A549 (cell line): ENCODE measurements around the gene CCDC71. TPM values are rescaled to one million over a fixed set of nuclear protein-coding genes. Genes with fewer than 3 reads are reported as not detected.

ENCODE experiments used
- ATAC-seq, 2 experiments: fragments of 200-7000 bp in 1 of 2; fragments of >200 bp in 1 of 2; cut with Nextera tagmentation in 1 of 2; cut with Tn5 transposase in 1 of 2; 3 replicates each; pipeline versions ENCODE4 v1.8.0 to v1.9.1; 2018 to 2020; ENCODE audit warnings: mild to moderate bottlenecking in 1 of 2, moderate library complexity in 1 of 2
- CTCF ChIA-PET: fragments of 300-600 bp; sonication (Branson Sonifier 250); formaldehyde crosslinking; extraction: SDS; loops from one replicate; lab custom pipeline; 2021; ENCODE audit warnings: antibody characterized with exemption, inconsistent platforms; lab: Yijun Ruan, JAX
- POLR2A ChIA-PET: fragments of 350-600 bp; formaldehyde crosslinking; extraction: SDS; loops from one replicate; lab custom pipeline; 2021; ENCODE audit warnings: antibody characterized with exemption, inconsistent platforms; lab: Yijun Ruan, JAX
- DNase-seq, 2 experiments: peaks; one replicate each; pipeline versions ENCODE4 v3.0.0 to v3.0.0-alpha.2; 2011 to 2016; ENCODE audit warnings: low read depth in 1 of 2, low spot score in 1 of 2
- FAIRE-seq: peaks from 2 replicates; lab custom pipeline; 2011; peaks lifted over from hg19 to GRCh38; lab: Jason Lieb, UNC
- H3K27ac ChIP-seq, 2 experiments: fragments of >200 bp; sonication (Bioruptor Twin); formaldehyde crosslinking; 3 replicates each; pipeline ENCODE4 v1.5.1; 2016 to 2017
- H3K4me1 ChIP-seq: fragments of >200 bp; sonication (Bioruptor Twin); formaldehyde crosslinking; 3 replicates; pipeline ENCODE4 v1.6.1; 2016
- H3K4me2 ChIP-seq: fragments of >200 bp; sonication (Bioruptor Twin); formaldehyde crosslinking; 3 replicates; pipeline ENCODE4 v1.6.1; 2016
- H3K4me3 ChIP-seq: fragments of >200 bp; sonication (Bioruptor Twin); formaldehyde crosslinking; 3 replicates; pipeline ENCODE4 v1.5.1; 2016
- H3K9me3 ChIP-seq: fragments of >200 bp; sonication (Bioruptor Twin); formaldehyde crosslinking; 3 replicates; pipeline ENCODE4 v1.6.1; 2016
- BCL3 ChIP-seq: fragments of >200 bp; sonication (Bioruptor Twin); formaldehyde crosslinking; IDR thresholded peaks from 3 replicates; pipeline ENCODE4 v1.6.1; 2016
- CBX8 ChIP-seq: fragments of 200-600 bp; sonication (generic); IDR thresholded peaks from 2 replicates; pipeline ENCODE4 v1.6.1; 2016
- CEBPB ChIP-seq, 2 experiments: fragments of >200 bp in 1 of 2; sonication (Bioruptor Twin) in 1 of 2; formaldehyde crosslinking in 1 of 2; IDR thresholded peaks; 2 replicates each; pipeline ENCODE4 v1.6.1; 2012 to 2016
- CHD2 ChIP-seq: fragments of 150-350 bp; IDR thresholded peaks from 2 replicates; pipeline ENCODE4 v1.6.1; 2014; ENCODE audit warnings: low read length; ENCODE audit not compliant: partially characterized antibody
- E2F6 ChIP-seq: IDR thresholded peaks from 2 replicates; pipeline ENCODE4 v1.6.1; 2012; ENCODE audit warnings: low read depth, borderline replicate concordance
- EHMT2 ChIP-seq: fragments of 200-600 bp; sonication (generic); IDR thresholded peaks from 2 replicates; pipeline ENCODE4 v1.6.1; 2016; ENCODE audit warnings: antibody characterized with exemption, low read depth, mild to moderate bottlenecking, moderate library complexity
- ESRRA ChIP-seq: fragments of 150-350 bp; IDR thresholded peaks from 2 replicates; pipeline ENCODE4 v1.6.1; 2014; ENCODE audit warnings: mild to moderate bottlenecking, low read length, borderline replicate concordance
- FOSB ChIP-seq: fragments of 250-450 bp; sonication (Bioruptor Pico); IDR thresholded peaks from 2 replicates; pipeline ENCODE4 v1.5.0; 2020; ENCODE audit warnings: mild to moderate bottlenecking, moderate library complexity
- FOSL2 ChIP-seq, 2 experiments: fragments of 450-650 bp in 1 of 2; fragments of >200 bp in 1 of 2; sonication (Bioruptor Twin) in 1 of 2; formaldehyde crosslinking; IDR thresholded peaks; 2 replicates each; pipeline versions ENCODE4 v1.5.0 to v1.6.1; 2016 to 2020; ENCODE audit warnings: mild to moderate bottlenecking in 1 of 2, moderate library complexity in 1 of 2
- FOXS1 ChIP-seq: fragments of 250-450 bp; sonication (Bioruptor Pico); IDR thresholded peaks from 2 replicates; pipeline ENCODE4 v1.5.0; 2020; ENCODE audit warnings: mild to moderate bottlenecking, moderate library complexity
- HES2 ChIP-seq: fragments of >200 bp; sonication (Bioruptor Twin); formaldehyde crosslinking; IDR thresholded peaks from 2 replicates; pipeline ENCODE4 v1.6.1; 2016
- HOXB13 ChIP-seq: fragments of 250-450 bp; sonication (Bioruptor Pico); IDR thresholded peaks from 2 replicates; pipeline ENCODE4 v1.5.0; 2020; ENCODE audit warnings: low read depth, mild to moderate bottlenecking, moderate library complexity
- HOXB5 ChIP-seq: fragments of 250-450 bp; sonication (Bioruptor Pico); IDR thresholded peaks from 2 replicates; pipeline ENCODE4 v1.5.0; 2020; ENCODE audit warnings: mild to moderate bottlenecking, moderate library complexity
- JUNB ChIP-seq: fragments of >200 bp; sonication (Bioruptor Twin); formaldehyde crosslinking; IDR thresholded peaks from 2 replicates; pipeline ENCODE4 v1.6.1; 2016
- KDM1A ChIP-seq: fragments of 200-600 bp; sonication (generic); IDR thresholded peaks from 2 replicates; pipeline ENCODE4 v1.6.1; 2016; ENCODE audit warnings: low read depth, mild to moderate bottlenecking
- MAFK ChIP-seq: fragments of 450-650 bp; IDR thresholded peaks from 2 replicates; pipeline ENCODE4 v1.6.1; 2014; ENCODE audit not compliant: partially characterized antibody
- MYC ChIP-seq: IDR thresholded peaks from 2 replicates; pipeline ENCODE4 v1.6.1; 2012; ENCODE audit warnings: mild to moderate bottlenecking, inconsistent platforms, low read length, improper control_type of control experiment, borderline replicate concordance
- NR3C1 ChIP-seq: fragments of >200 bp; sonication (Bioruptor Twin); formaldehyde crosslinking; IDR thresholded peaks from 3 replicates; pipeline ENCODE4 v1.6.1; 2017
- PBX3 ChIP-seq: IDR thresholded peaks from 2 replicates; pipeline ENCODE4 v1.6.1; 2012
- PHF8 ChIP-seq: fragments of 200-600 bp; sonication (generic); IDR thresholded peaks from 2 replicates; pipeline ENCODE4 v1.6.1; 2016; ENCODE audit warnings: low read depth, mild to moderate bottlenecking, antibody characterized with exemption, moderate library complexity, borderline replicate concordance
- POLR2A ChIP-seq: IDR thresholded peaks from 2 replicates; pipeline ENCODE4 v1.6.1; 2012; ENCODE audit warnings: mild to moderate bottlenecking, low read length
- RARB ChIP-seq: fragments of 250-450 bp; sonication (Bioruptor Pico); IDR thresholded peaks from 2 replicates; pipeline ENCODE4 v1.8.0; 2021; ENCODE audit warnings: mild to moderate bottlenecking, moderate library complexity
- REST ChIP-seq: fragments of 200-600 bp; sonication (generic); IDR thresholded peaks from 2 replicates; pipeline ENCODE4 v1.6.1; 2016; ENCODE audit warnings: antibody characterized with exemption, mild to moderate bottlenecking, moderate library complexity
- RFX5 ChIP-seq: fragments of 450-650 bp; IDR thresholded peaks from 2 replicates; pipeline ENCODE4 v1.7.1; 2014; ENCODE audit warnings: antibody characterized with exemption, mild to moderate bottlenecking, moderate library complexity
- SREBF2 ChIP-seq: fragments of 450-650 bp; IDR thresholded peaks from 2 replicates; pipeline ENCODE4 v1.6.1; 2014; ENCODE audit warnings: mild to moderate bottlenecking, moderate library complexity
- TP53 ChIP-seq: fragments of 250-450 bp; sonication (Bioruptor Pico); IDR thresholded peaks from 2 replicates; pipeline ENCODE4 v1.5.0; 2021; ENCODE audit warnings: mild to moderate bottlenecking, moderate library complexity
- WGBS: methylation state at CpG from one replicate; pipeline ENCODE4 v1.1.6; 2017; ENCODE audit errors: missing lambda C conversion rate; 5-methylcytosine and 5-hydroxymethylcytosine counted together
- polyA plus RNA-seq, 4 experiments: library from polyadenylated mRNA; depleted of rRNA in 3 of 4; stranded (reverse); fragments of >200 nt; fragmentation: RNase III in 1 of 4; extraction: RNeasy Plus Mini Kit Qiagen cat#74134 plus additional on column Dnase treatment in 1 of 4; gene quantifications; 2 replicates in 3 of 4; 3 replicates in 1 of 4; pipeline ENCODE4 v1.2.3, GENCODE V29; 2011 to 2017

Gene CCDC71
- polyA plus RNA-seq, 2 of the 4 experiments (the other 2 are of a cell fraction), result 9.6 to 13.4 TPM

GRCh38 chr3:49120096-49120437 is 46.1 kb downstream of the CCDC71 start:
- H3K4me1 ChIP-seq, result peaks cover 14% of the 10 kb centered on the region
- DNase-seq, result peak in 1 of 2 experiments; percentile 17
- H3K9me3 ChIP-seq, result no peaks in the 10 kb centered on the region
- no peak for FAIRE-seq
- ATAC-seq, result peak; percentile 4 to 11; a peak in 3 of 6 replicates
- peak overlapping the region; percentile 93 for H3K4me2 ChIP-seq
- ChIA-PET POLR2A (interaction anchor here (1.0 to 1.4 kb wide), 5 partner anchors 9 to 91 kb away, joined by 3 to 12 read pairs (median 5); partner anchors contain the start of genes IMPDH2 and QRICH1), CTCF (interaction anchor here (1.7 kb wide), 1 partner anchor 25 kb away, joined by 7 read pairs; no protein-coding TSS in a partner anchor)
- H3K27ac ChIP-seq, result peak overlapping the region; percentile 93 to 99
- peak overlapping the region; percentile 93 for H3K4me3 ChIP-seq
- 0% methylated on average over 1 of the region's 9 CpGs for WGBS
- TF ChIP-seq EHMT2, result no peak
- no peak for TF ChIP-seq PBX3
- no peak for TF ChIP-seq HOXB5
- no peak for TF ChIP-seq RARB
- TF ChIP-seq TP53 (CRISPR knock-in tag), result no peak
- no peak for TF ChIP-seq MYC
- no peak for TF ChIP-seq CBX8
- TF ChIP-seq HOXB13, result no peak
- TF ChIP-seq, all 56 proteins: peak for 0

GRCh38 chr3:49119439-49119838 is 46.7 kb downstream of the CCDC71 start:
- DNase-seq, result no peak

GRCh38 chr3:49119036-49119435 is 47.1 kb downstream of the CCDC71 start:
- no peaks in the 10 kb centered on the region for H3K9me3 ChIP-seq
- no peak overlapping the region for H3K4me3 ChIP-seq
- peak overlapping the region; percentile 93 for H3K4me2 ChIP-seq
- peak overlapping the region in 1 of 2 experiments; percentile 99; a peak in 1 of 6 replicates for H3K27ac ChIP-seq
- ATAC-seq (no peak), FAIRE-seq (no peak), DNase-seq (no peak)
- WGBS, result 94% methylated on average over 8 of the region's 10 CpGs
- ChIA-PET CTCF (interaction anchor here (1.7 kb wide), 1 partner anchor 24 kb away, joined by 7 read pairs; no protein-coding TSS in a partner anchor), POLR2A (no interaction called here)
- TF ChIP-seq NR3C1 (no peak), E2F6 (no peak), CEBPB (IDR thresholded peaks at IDR 0.05) (no peak), FOSB (CRISPR knock-in tag) (no peak), RFX5 (no peak), JUNB (no peak), MAFK (no peak), CBX8 (no peak), RARB (no peak), PHF8 (no peak), BCL3 (no peak), CHD2 (no peak), POLR2A (no peak), KDM1A (no peak), FOSL2 (IDR thresholded peaks at IDR 0.05) (no peak), FOSL2 (CRISPR knock-in tag; IDR thresholded peaks at IDR 0.05) (no peak), FOXS1 (no peak), HES2 (no peak), SREBF2 (no peak), REST (no peak), HOXB13 (no peak)
- peaks cover 14% of the 10 kb centered on the region for H3K4me1 ChIP-seq

More at GRCh38 chr3:49119439-49119838, 46.7 kb downstream of the CCDC71 start:
- Histone ChIP-seq H3K27ac (peak overlapping the region; percentile 93 to 99; a peak in 4 of 6 replicates), H3K9me3 (no peaks in the 10 kb centered on the region), H3K4me3 (peak overlapping the region; percentile 93), H3K4me1 (peaks cover 14% of the 10 kb centered on the region)
- ATAC-seq, result no peak
- ChIA-PET CTCF (interaction anchor here (1.7 kb wide), 1 partner anchor 25 kb away, joined by 7 read pairs; no protein-coding TSS in a partner anchor), POLR2A (no interaction called here)
- WGBS, result 44% methylated on average over 2 of the region's 3 CpGs
- TF ChIP-seq ESRRA, result no peak
- TF ChIP-seq, all 56 proteins: peak for 0
- peak overlapping the region; percentile 93 for H3K4me2 ChIP-seq
- no peak for FAIRE-seq
